GM18526 (cell line): ENCODE measurements around the gene SIVA1.

Experiments
- POLR2A ChIP-seq: IDR thresholded peaks from 3 replicates; pipeline ENCODE4 v1.6.1; 2011; ENCODE audit not compliant: insufficient read length; ENCODE audit errors: extremely low read depth

SIVA1 gene

GRCh38 chr14:104808456-104808855 is 55.5 kb downstream of the SIVA1 start:
- no peak for TF ChIP-seq POLR2A
